Measurements from ENCODE around the gene PGA3.
A peak's percentile ranks its signal among the peaks of the same experiment; 100 is the strongest.
"Not testable (repeated sequence)": the region's sequence is repeated elsewhere in the genome, so short reads cannot be mapped to it uniquely, and the experiment has no call there.

PGA3 gene

GRCh38 chr11:61202950-61203746 lies at the start of gene PGA3:
Gene PGA3 (plus strand): TSS chr11:61203515. CDS start chr11:61203565, 50 bp downstream.
- Mint-ChIP-seq H3K27ac (peak within 1 kb of the TSS in 1 of 3 experiments; percentile 44), H3K27me3 (ENCODE audit: low read depth) (peaks cover 12% of the 10 kb centered on the region)
- not testable (repeated sequence) for H3K4me3 Mint-ChIP-seq; H3K4me1 Mint-ChIP-seq; H3K9me3 Mint-ChIP-seq; H3K36me3 Mint-ChIP-seq (ENCODE audit: low read depth)

- TF ChIP-seq, protein P1, sequence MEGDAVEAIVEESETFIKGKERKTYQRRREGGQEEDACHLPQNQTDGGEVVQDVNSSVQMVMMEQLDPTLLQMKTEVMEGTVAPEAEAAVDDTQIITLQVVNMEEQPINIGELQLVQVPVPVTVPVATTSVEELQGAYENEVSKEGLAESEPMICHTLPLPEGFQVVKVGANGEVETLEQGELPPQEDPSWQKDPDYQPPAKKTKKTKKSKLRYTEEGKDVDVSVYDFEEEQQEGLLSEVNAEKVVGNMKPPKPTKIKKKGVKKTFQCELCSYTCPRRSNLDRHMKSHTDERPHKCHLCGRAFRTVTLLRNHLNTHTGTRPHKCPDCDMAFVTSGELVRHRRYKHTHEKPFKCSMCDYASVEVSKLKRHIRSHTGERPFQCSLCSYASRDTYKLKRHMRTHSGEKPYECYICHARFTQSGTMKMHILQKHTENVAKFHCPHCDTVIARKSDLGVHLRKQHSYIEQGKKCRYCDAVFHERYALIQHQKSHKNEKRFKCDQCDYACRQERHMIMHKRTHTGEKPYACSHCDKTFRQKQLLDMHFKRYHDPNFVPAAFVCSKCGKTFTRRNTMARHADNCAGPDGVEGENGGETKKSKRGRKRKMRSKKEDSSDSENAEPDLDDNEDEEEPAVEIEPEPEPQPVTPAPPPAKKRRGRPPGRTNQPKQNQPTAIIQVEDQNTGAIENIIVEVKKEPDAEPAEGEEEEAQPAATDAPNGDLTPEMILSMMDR (IDR thresholded peaks at IDR 0.05; ENCODE audit: unreplicated experiment in 3 of 3), result no peak
- peaks cover 63% of the 10 kb centered on the region for H3K4me1 Mint-ChIP-seq
- peak overlapping the region in 1 of 3 experiments; percentile 43 for H3K4me3 Mint-ChIP-seq
- H3K36me3 Mint-ChIP-seq (ENCODE audit: low read depth), result peaks cover 44% of the 10 kb centered on the region
- H3K9me3 Mint-ChIP-seq, result peaks cover 27% of the 10 kb centered on the region
- H3K27ac Mint-ChIP-seq, result peak overlapping the region; percentile 53 to 69 (median 61)
- H3K27me3 Mint-ChIP-seq (ENCODE audit: low read depth), result no peaks in the 10 kb centered on the region
Observed at GRCh38 chr11:61153593-61154095, 49.7 kb upstream of the PGA3 start.

DNA sequence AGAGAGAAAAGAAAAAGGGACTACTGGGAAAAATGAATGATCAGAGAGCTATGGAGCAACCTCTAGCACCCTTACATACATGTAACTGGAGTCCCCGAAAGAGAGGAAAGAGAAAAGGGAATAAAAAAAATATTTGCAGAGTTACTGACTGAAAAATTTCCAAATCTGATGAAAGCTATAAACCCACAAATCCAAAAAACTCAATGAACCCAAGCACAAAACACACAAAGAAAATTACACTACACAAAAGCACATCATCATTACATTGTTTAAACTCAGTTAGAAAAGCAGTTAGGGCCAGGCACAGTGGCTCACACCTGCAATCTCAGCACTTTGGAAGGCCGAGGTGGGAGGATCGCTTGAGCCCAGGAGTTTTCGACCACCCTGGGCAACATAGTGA lies 48.8 kb upstream of the PGA3 start:
- H3K4me3 Mint-ChIP-seq, result no peak overlapping the region
- peak overlapping the region in 1 of 3 experiments; percentile 42 for H3K27ac Mint-ChIP-seq
- TF ChIP-seq, protein P1 (IDR thresholded peaks at IDR 0.05; ENCODE audit: unreplicated experiment in 3 of 3), result no peak
- peaks cover 64% of the 10 kb centered on the region for H3K4me1 Mint-ChIP-seq
- H3K36me3 Mint-ChIP-seq (ENCODE audit: low read depth), result peaks cover 44% of the 10 kb centered on the region
- H3K27me3 Mint-ChIP-seq (ENCODE audit: low read depth), result no peaks in the 10 kb centered on the region
- H3K9me3 Mint-ChIP-seq, result peaks cover 27% of the 10 kb centered on the region

GRCh38 chr11:61155312-61155711 lies 48.0 kb upstream of the PGA3 start:
- peaks cover 44% of the 10 kb centered on the region for H3K36me3 Mint-ChIP-seq (ENCODE audit: low read depth)
- TF ChIP-seq, protein P1 (IDR thresholded peaks at IDR 0.05; ENCODE audit: unreplicated experiment in 3 of 3), result no peak
- H3K27me3 Mint-ChIP-seq (ENCODE audit: low read depth), result no peaks in the 10 kb centered on the region
- H3K4me3 Mint-ChIP-seq, result no peak overlapping the region
- peaks cover 62% of the 10 kb centered on the region for H3K4me1 Mint-ChIP-seq
- peaks cover 27% of the 10 kb centered on the region for H3K9me3 Mint-ChIP-seq
- no peak overlapping the region for H3K27ac Mint-ChIP-seq

GRCh38 chr11:61155741-61156140 lies 47.6 kb upstream of the PGA3 start:
- Mint-ChIP-seq H3K4me1 (peaks cover 62% of the 10 kb centered on the region), H3K36me3 (ENCODE audit: low read depth) (peaks cover 44% of the 10 kb centered on the region), H3K27me3 (ENCODE audit: low read depth) (no peaks in the 10 kb centered on the region), H3K4me3 (no peak overlapping the region), H3K9me3 (peaks cover 27% of the 10 kb centered on the region), H3K27ac (no peak overlapping the region)
- TF ChIP-seq, protein P1 (IDR thresholded peaks at IDR 0.05; ENCODE audit: unreplicated experiment in 3 of 3), result no peak

DNA sequence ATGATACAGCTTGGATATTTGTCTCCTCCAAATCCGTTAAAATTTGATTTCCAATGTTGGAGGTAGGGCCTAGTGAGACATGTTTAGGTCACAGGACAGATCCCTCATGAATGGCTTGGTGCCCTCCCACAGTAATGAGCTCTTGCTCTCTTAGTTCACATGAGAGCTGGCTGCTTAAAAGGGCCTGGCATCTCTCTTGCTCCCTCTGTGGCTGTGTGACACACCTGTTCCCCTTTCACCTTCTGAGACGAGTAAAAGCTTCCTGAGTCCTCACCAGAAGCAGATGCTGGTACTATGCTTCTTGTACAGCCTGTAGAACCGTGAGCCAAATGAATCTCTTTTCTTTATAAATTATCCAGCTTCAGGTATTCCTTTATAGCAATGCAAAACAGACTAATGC lies 45.6 kb upstream of the PGA3 start:
- Mint-ChIP-seq H3K9me3 (peaks cover 27% of the 10 kb centered on the region), H3K4me1 (peaks cover 55% of the 10 kb centered on the region), H3K4me3 (peak overlapping the region in 2 of 3 experiments; percentile 30 to 62), H3K27me3 (ENCODE audit: low read depth) (no peaks in the 10 kb centered on the region), H3K27ac (peak overlapping the region in 2 of 3 experiments; percentile 1 to 65), H3K36me3 (ENCODE audit: low read depth) (peaks cover 44% of the 10 kb centered on the region)
- TF ChIP-seq, protein P1 (IDR thresholded peaks at IDR 0.05; ENCODE audit: unreplicated experiment in 3 of 3), result no peak

Data from nephron (organoid).